Measurements from ENCODE around the gene RAMACL.

DNA sequence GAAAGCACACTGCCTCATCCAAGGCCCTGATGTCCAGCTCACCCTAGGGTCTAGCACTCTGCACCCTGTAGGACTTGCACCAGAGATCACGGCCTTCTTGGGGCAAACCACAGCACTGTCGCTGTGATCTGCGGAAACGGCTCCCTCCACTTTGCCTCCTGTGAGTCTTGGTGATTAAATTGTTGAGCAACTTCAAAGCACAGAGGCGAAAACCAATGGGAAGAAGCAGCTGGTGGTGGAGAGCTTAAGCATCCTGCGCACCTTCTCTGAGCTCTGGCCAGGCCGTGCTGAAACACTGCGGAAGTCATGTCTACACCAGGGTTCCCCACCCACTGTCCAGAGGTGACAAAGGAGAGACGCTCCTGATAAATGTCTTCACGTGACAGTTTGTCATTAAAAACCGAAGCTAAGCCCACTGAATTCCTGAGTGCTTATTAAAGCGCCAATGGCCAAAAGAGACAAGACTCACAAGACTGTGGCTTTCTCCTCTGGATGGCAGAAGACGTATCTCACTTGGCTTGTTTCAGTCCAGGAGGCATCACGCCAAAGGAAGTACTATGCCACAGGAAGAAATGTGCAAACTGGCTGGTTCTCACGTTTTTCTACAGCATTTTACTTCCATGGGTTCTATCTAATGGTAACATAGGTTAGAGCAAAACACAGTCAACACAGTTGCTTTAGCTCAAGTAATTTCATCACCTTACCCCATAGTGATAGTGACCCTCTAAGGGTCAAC, 3.1 kb downstream of the RAMACL start:
- TF ChIP-seq, protein P1, sequence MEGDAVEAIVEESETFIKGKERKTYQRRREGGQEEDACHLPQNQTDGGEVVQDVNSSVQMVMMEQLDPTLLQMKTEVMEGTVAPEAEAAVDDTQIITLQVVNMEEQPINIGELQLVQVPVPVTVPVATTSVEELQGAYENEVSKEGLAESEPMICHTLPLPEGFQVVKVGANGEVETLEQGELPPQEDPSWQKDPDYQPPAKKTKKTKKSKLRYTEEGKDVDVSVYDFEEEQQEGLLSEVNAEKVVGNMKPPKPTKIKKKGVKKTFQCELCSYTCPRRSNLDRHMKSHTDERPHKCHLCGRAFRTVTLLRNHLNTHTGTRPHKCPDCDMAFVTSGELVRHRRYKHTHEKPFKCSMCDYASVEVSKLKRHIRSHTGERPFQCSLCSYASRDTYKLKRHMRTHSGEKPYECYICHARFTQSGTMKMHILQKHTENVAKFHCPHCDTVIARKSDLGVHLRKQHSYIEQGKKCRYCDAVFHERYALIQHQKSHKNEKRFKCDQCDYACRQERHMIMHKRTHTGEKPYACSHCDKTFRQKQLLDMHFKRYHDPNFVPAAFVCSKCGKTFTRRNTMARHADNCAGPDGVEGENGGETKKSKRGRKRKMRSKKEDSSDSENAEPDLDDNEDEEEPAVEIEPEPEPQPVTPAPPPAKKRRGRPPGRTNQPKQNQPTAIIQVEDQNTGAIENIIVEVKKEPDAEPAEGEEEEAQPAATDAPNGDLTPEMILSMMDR (IDR thresholded peaks at IDR 0.05) = no peak
- TF ChIP-seq EP300 (IDR thresholded peaks at IDR 0.05) = no peak
- no peak for TF ChIP-seq POLR2A (IDR thresholded peaks at IDR 0.05)

Data from tibial nerve (tissue), 4 donors.